ENCODE measurements around the gene ANTXR2. TPM values are rescaled to one million over a fixed set of nuclear protein-coding genes. Genes with fewer than 3 reads are reported as not detected.

ANTXR2 gene
- total RNA-seq, 1 experiment from 2014 or later, result 7.0 TPM

DNA sequence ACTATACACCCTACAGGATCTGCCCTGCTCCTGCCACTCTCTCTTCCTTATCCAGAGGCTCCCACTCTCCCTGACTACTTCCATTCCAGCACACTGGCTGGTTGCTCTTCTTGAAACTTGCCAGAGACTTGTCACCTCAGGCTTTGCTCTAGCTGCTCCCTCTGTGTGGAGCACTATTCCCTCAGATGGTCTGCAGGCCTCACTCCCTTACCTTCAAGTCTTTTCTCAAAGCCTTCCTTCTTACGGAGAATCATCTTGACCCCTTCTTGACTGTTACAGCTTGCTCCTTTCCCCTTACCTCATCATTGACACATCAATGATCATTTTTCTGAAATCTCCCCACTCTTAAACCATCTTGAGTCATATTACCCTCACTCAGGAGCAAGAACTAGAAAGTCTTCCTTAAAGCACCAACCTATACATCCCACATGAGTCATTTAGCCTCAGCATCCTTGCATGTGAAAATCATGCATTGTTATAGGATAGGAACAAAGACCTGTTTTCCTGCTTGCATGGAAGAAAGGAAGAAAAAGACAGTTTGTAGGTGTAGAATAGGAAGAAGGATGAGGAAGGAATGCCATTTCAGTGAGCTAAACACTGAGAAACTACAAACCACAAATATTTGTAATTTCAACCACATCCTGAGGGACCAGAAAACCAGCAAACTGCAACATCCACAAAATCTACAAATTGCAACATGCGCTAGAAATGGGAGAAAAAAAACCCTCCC lies 55.7 kb downstream of the ANTXR2 start:
- no peak for DNase-seq (ENCODE audit: low spot score)
- no TSS peak for BruUV-seq (replicated peaks)
- ChIA-PET CTCF (no interaction called here), POLR2A (ENCODE audit: low non-redundant PET) (no interaction called here)
- intact Hi-C loops (cut with micrococcal nuclease; ENCODE audit: unreplicated experiment), result no loop called here
- Histone ChIP-seq H3K9me3 (ENCODE audit: low read depth, low read length, poor library complexity, severe bottlenecking) (no peaks in the 10 kb centered on the region), H3K36me3 (ENCODE audit: insufficient read depth, low read length, poor library complexity, severe bottlenecking) (no peaks in the 10 kb centered on the region), H3K4me3 (ENCODE audit: low read depth, low read length, poor library complexity, severe bottlenecking) (no peak overlapping the region), H3K4me1 (ENCODE audit: insufficient read depth, low read length, poor library complexity, severe bottlenecking) (no peaks in the 10 kb centered on the region), H3K27ac (ENCODE audit: low read depth, low read length, poor library complexity, severe bottlenecking) (no peak overlapping the region), H3K27me3 (replicated peaks; ENCODE audit: insufficient read depth, low read depth, low read length, poor library complexity) (no peaks in the 10 kb centered on the region)
- TF ChIP-seq EZH2 (IDR thresholded peaks at IDR 0.05; ENCODE audit: borderline replicate concordance, low read depth, low read length, poor library complexity, severe bottlenecking) (no peak), CTCF (conservative IDR thresholded peaks at IDR 0.05; ENCODE audit: low read depth, low read length) (no peak)

- no peak for DNase-seq (ENCODE audit: low spot score)
- H3K9me3 ChIP-seq (ENCODE audit: low read depth, low read length, poor library complexity, severe bottlenecking), result no peaks in the 10 kb centered on the region
- no peak overlapping the region for H3K27ac ChIP-seq (ENCODE audit: low read depth, low read length, poor library complexity, severe bottlenecking)
- TF ChIP-seq EZH2 (IDR thresholded peaks at IDR 0.05; ENCODE audit: borderline replicate concordance, low read depth, low read length, poor library complexity, severe bottlenecking) (no peak), CTCF (conservative IDR thresholded peaks at IDR 0.05; ENCODE audit: low read depth, low read length) (no peak)
- H3K4me1 ChIP-seq (ENCODE audit: insufficient read depth, low read length, poor library complexity, severe bottlenecking), result no peaks in the 10 kb centered on the region
- BruUV-seq (replicated peaks), result no TSS peak
- H3K4me3 ChIP-seq (ENCODE audit: low read depth, low read length, poor library complexity, severe bottlenecking), result no peak overlapping the region
- CTCF ChIA-PET, result no interaction called here
- intact Hi-C loops (cut with micrococcal nuclease; ENCODE audit: unreplicated experiment), result no loop called here
- no peaks in the 10 kb centered on the region for H3K27me3 ChIP-seq (replicated peaks; ENCODE audit: insufficient read depth, low read depth, low read length, poor library complexity)
- POLR2A ChIA-PET (ENCODE audit: low non-redundant PET), result no interaction called here
- H3K36me3 ChIP-seq (ENCODE audit: insufficient read depth, low read length, poor library complexity, severe bottlenecking), result no peaks in the 10 kb centered on the region
These were observed 56.5 kb downstream of the ANTXR2 start for GRCh38 chr4:80016506-80016905.

DNA sequence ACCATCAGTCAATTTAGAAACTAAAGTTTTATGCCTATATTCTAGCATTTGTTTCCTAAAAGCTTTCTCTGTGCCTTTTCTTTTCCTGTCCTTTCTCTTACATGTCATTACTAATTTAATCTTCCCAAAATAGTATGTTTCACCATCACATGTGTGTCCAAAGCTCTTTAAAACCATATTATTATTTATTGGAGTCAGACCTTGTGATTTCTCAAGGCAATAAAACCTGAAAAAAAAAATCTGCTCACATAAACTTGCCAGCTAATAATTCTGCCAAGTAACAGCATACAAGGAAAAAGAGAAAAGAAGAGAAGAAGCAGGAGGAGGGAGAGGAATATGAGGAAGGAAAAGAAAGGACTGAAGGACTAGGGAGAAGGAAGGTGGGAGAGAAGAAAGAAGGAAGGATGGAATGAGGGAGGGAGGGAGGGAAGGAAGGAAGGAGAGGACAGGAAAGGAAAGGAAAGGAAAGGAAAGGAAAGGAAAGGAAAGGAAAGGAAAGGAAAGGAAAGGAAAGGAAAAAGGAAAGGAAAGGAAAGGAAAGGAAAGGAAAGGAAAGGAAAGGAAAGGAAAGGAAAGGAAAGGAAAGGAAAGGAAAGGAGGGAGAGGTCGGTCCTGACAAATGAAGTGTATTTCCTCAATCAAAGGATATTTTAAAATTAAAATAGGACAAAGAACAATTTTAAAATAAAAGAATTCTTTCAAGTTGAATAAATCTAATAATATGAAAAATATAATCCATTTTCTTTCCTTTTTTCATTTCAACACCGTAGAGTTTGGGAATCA lies 57.4 kb downstream of the ANTXR2 start:
- intact Hi-C loops (cut with micrococcal nuclease; ENCODE audit: unreplicated experiment), result no loop called here
- DNase-seq (ENCODE audit: low spot score), result no peak
- ChIA-PET CTCF (no interaction called here), POLR2A (ENCODE audit: low non-redundant PET) (no interaction called here)
- Histone ChIP-seq H3K36me3 (ENCODE audit: insufficient read depth, low read length, poor library complexity, severe bottlenecking) (no peaks in the 10 kb centered on the region), H3K9me3 (ENCODE audit: low read depth, low read length, poor library complexity, severe bottlenecking) (no peaks in the 10 kb centered on the region), H3K4me3 (ENCODE audit: low read depth, low read length, poor library complexity, severe bottlenecking) (no peak overlapping the region), H3K4me1 (ENCODE audit: insufficient read depth, low read length, poor library complexity, severe bottlenecking) (no peaks in the 10 kb centered on the region), H3K27me3 (replicated peaks; ENCODE audit: insufficient read depth, low read depth, low read length, poor library complexity) (no peaks in the 10 kb centered on the region), H3K27ac (ENCODE audit: low read depth, low read length, poor library complexity, severe bottlenecking) (no peak overlapping the region)
- no peak for TF ChIP-seq CTCF (conservative IDR thresholded peaks at IDR 0.05; ENCODE audit: low read depth, low read length)
- TF ChIP-seq EZH2 (IDR thresholded peaks at IDR 0.05; ENCODE audit: borderline replicate concordance, low read depth, low read length, poor library complexity, severe bottlenecking), result no peak
- no TSS peak for BruUV-seq (replicated peaks)
